GM12878 (cell line): ENCODE results near the gene NOS1AP. TPM values are rescaled to one million over a fixed set of nuclear protein-coding genes. Genes with fewer than 3 reads are reported as not detected.

Experiments
- ATAC-seq: fragments of 200-7000 bp; cut with Tn5 transposase; 3 replicates; pipeline ENCODE4 v1.9.1; 2020; ENCODE audit warnings: mild to moderate bottlenecking, moderate library complexity
- BruUV-seq: library from RNA; stranded (reverse); fragments of 400-500 nt; replicated peaks from 2 replicates; lab custom pipeline; 2021; lab: Mats Ljungman, UMichigan
- CTCF ChIA-PET: fragments of 300-600 bp; sonication (Branson Sonifier 250); formaldehyde crosslinking; extraction: SDS; loops from one replicate; lab custom pipeline; 2021; ENCODE audit warnings: inconsistent platforms; lab: Yijun Ruan, JAX
- POLR2A ChIA-PET: fragments of 350-600 bp; formaldehyde crosslinking; extraction: SDS; loops from one replicate; lab custom pipeline; 2021; ENCODE audit warnings: inconsistent platforms; lab: Charles Lee
- RAD21 ChIA-PET: fragments of 300-600 bp; sonication (Branson Sonifier 250); formaldehyde crosslinking; loops from one replicate; lab custom pipeline; 2023; ENCODE audit warnings: antibody characterized with exemption; ENCODE audit not compliant: unreplicated experiment; lab: Charles Lee
- SMC1A ChIA-PET: fragments of 300-600 bp; sonication (Branson Sonifier 250); formaldehyde crosslinking; loops from one replicate; lab custom pipeline; 2023; ENCODE audit not compliant: unreplicated experiment, uncharacterized antibody; lab: Charles Lee
- DNase-seq: peaks from one replicate; pipeline ENCODE4 v3.0.0-alpha.2; 2011; ENCODE audit warnings: low read depth, low spot score
- FAIRE-seq: peaks from 3 replicates; lab custom pipeline; 2011; peaks lifted over from hg19 to GRCh38; lab: Jason Lieb, UNC
- H2AFZ ChIP-seq: 2 replicates; pipeline ENCODE4 v1.6.0; 2011; ENCODE audit warnings: low read depth, low read length, control low read depth; ENCODE audit not compliant: control insufficient read depth
- H3K27ac ChIP-seq: 2 replicates; pipeline ENCODE4 v1.5.1; 2011; ENCODE audit warnings: control low read depth; ENCODE audit not compliant: control insufficient read depth, insufficient read depth
- H3K27me3 ChIP-seq, 2 experiments: replicated peaks in 1 of 2; 2 replicates each; pipeline versions ENCODE4 v1.6.0 to v1.6.1; 2011; ENCODE audit warnings: low read length in 1 of 2; ENCODE audit not compliant: control insufficient read depth in 2 of 2, insufficient read depth in 2 of 2
- H3K36me3 ChIP-seq, 2 experiments: 2 replicates each; pipeline ENCODE4 v1.5.1; 2011; ENCODE audit warnings: low read length in 1 of 2; ENCODE audit not compliant: control insufficient read depth in 2 of 2, insufficient read depth in 2 of 2
- H3K4me1 ChIP-seq: 2 replicates; pipeline ENCODE4 v1.6.1; 2011; ENCODE audit warnings: mild to moderate bottlenecking, low read length, moderate library complexity, mixed read lengths; ENCODE audit not compliant: control insufficient read depth, insufficient read depth
- H3K4me2 ChIP-seq: 2 replicates; pipeline ENCODE4 v1.6.0; 2011; ENCODE audit warnings: control low read depth; ENCODE audit not compliant: control insufficient read depth, insufficient read depth
- H3K4me3 ChIP-seq: fragments of 200-600 bp; sonication (generic); 2 replicates; pipeline ENCODE4 v1.5.1; 2016
- H3K79me2 ChIP-seq: 2 replicates; pipeline ENCODE4 v1.6.0; 2011; ENCODE audit warnings: low read length; ENCODE audit not compliant: control insufficient read depth, insufficient read depth
- H3K9ac ChIP-seq: 2 replicates; pipeline ENCODE4 v1.8.0; 2011; ENCODE audit warnings: low read length, control low read depth, mixed read lengths; ENCODE audit not compliant: control insufficient read depth, insufficient read depth
- H3K9me3 ChIP-seq: replicated peaks from 3 replicates; pipeline ENCODE4 v1.5.1; 2011; ENCODE audit warnings: mild to moderate bottlenecking, low read length; ENCODE audit not compliant: control insufficient read depth, insufficient read depth
- H4K20me1 ChIP-seq: 2 replicates; pipeline ENCODE4 v1.6.0; 2011; ENCODE audit not compliant: control insufficient read depth, insufficient read depth
- CHD4 ChIP-seq: fragments of 200-600 bp; sonication (generic); IDR thresholded peaks from 2 replicates; pipeline ENCODE4 v1.6.1; 2016; ENCODE audit warnings: mild to moderate bottlenecking
- IRF4 ChIP-seq: IDR thresholded peaks from 2 replicates; pipeline ENCODE4 v1.6.1; 2011; ENCODE audit warnings: low read depth, low read length
- NFYA ChIP-seq: IDR thresholded peaks from 2 replicates; pipeline ENCODE4 v1.6.1; 2011; ENCODE audit warnings: low read depth, mild to moderate bottlenecking, low read length, improper control_type of control experiment, borderline replicate concordance
- POLR2AphosphoS5 ChIP-seq: IDR thresholded peaks from 2 replicates; pipeline ENCODE4 v1.6.1; 2011; ENCODE audit warnings: mild to moderate bottlenecking, low read length, inconsistent platforms
- RAD51 ChIP-seq: fragments of 450-650 bp; IDR thresholded peaks from 2 replicates; pipeline ENCODE4 v1.6.1; 2016; ENCODE audit warnings: moderate library complexity, mild to moderate bottlenecking, inconsistent platforms
- SIX5 ChIP-seq: IDR thresholded peaks from 2 replicates; pipeline ENCODE4 v1.6.1; 2011; ENCODE audit warnings: mild to moderate bottlenecking, low read depth, low read length, moderate library complexity; ENCODE audit not compliant: severe bottlenecking
- TCF12 ChIP-seq: IDR thresholded peaks from 2 replicates; pipeline ENCODE4 v1.6.1; 2011; ENCODE audit warnings: low read depth, mild to moderate bottlenecking, low read length
- YBX1 ChIP-seq: fragments of 450-650 bp; IDR thresholded peaks from 2 replicates; pipeline ENCODE4 v1.6.1; 2016; ENCODE audit warnings: antibody characterized with exemption
- WGBS: methylation state at CpG from one replicate; pipeline ENCODE4 v1.1.6; 2016; ENCODE audit warnings: low lambda C conversion rate; ENCODE audit not compliant: insufficient replicate concordance, insufficient coverage; ENCODE audit errors: missing lambda C conversion rate; 5-methylcytosine and 5-hydroxymethylcytosine counted together
- in situ Hi-C: fragments of 300-500 bp; cut with MboI; formaldehyde crosslinking; loops from 9 replicates; pipeline ENCODE4 v1.14.3; 2018; ENCODE audit warnings: mixed read lengths
- intact Hi-C: fragments of 100-400 bp; cut with micrococcal nuclease; formaldehyde crosslinking; loops from one replicate; pipeline ENCODE4 v1.14.2; 2022; ENCODE audit not compliant: unreplicated experiment
- polyA plus RNA-seq, 11 experiments: library from polyadenylated mRNA; depleted of rRNA in 4 of 11; unstranded in 6 of 11; stranded (reverse) in 5 of 11; fragments of >200 nt; fragmentation: Nextera tagmentation in 4 of 11; fragmentation: Illumina TruSeq in 1 of 11; extraction: Ambion mirVana in 4 of 11; extraction: Trizol in 1 of 11; gene quantifications; 1 replicate in 1 of 11; 2 replicates in 10 of 11; pipeline versions ENCODE4 v1.2.1 to v1.2.3, GENCODE V29; 2011 to 2016; ENCODE audit warnings: inconsistent platforms in 2 of 11, missing spikeins in 2 of 11, low read depth in 1 of 11
- total RNA-seq, 4 experiments: library from RNA; depleted of rRNA in 3 of 4; stranded (reverse); fragments of >200 nt in 3 of 4; fragmentation: Illumina TruSeq in 1 of 4; extraction: Trizol in 1 of 4; gene quantifications; 2 replicates each; pipeline versions ENCODE4 v1.2.1 to v1.2.3, GENCODE V29; 2013 to 2021
- TF ChIP-seq, protein P1 (sequence below): IDR thresholded peaks from 2 replicates; pipeline ENCODE4 v1.6.1; 2012; ENCODE audit warnings: low read length, inconsistent platforms
- TF ChIP-seq, protein P2 (sequence below): IDR thresholded peaks from 2 replicates; pipeline ENCODE4 v1.6.1; 2012; ENCODE audit warnings: improper control_type of control experiment, low read depth, low read length; ENCODE audit not compliant: insufficient replicate concordance
- TF ChIP-seq, protein P3 (sequence below): IDR thresholded peaks from 2 replicates; pipeline ENCODE4 v1.6.1; 2011; ENCODE audit warnings: borderline replicate concordance, low read depth, mild to moderate bottlenecking, moderate library complexity, mixed read lengths, low read length; ENCODE audit not compliant: insufficient read depth; ENCODE audit errors: extremely low read length
- TF ChIP-seq, protein P4 (sequence below): IDR thresholded peaks from 2 replicates; pipeline ENCODE4 v1.6.1; 2012; ENCODE audit warnings: low read depth, low read length, improper control_type of control experiment

The NOS1AP gene
- total and polyA plus RNA-seq, 10 of the 15 experiments (the other 5 are each of a cell fraction or from before 2014, with no cell fraction given) = 0.03 to 0.15 TPM; not detected in 8

DNA sequence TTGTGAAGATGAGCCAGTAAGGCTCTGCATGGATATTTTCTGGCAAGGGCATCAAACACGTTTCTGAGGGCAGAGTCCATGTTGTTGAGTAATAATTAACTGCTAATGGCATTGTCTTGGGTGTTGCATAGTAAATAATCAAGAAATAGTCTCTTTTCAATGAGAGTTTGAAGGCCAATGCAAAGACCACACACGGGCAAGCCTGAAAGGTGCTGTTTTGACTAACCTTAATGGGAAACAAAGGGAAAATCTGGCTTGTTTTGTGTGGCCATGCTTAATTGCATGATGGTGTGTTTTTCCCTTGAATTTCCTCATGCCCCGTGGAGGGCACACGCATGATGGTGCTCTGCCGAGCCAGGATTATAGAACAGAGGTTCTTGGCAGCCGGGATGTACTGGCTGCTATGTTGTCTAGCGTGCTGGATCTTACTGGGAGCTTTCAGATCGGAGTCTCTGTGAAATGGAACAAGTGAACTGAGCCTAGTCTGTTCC is 127.6 kb downstream of the NOS1AP start:
- Histone ChIP-seq H3K79me2 (no peaks in the 10 kb centered on the region), H3K36me3 (no peaks in the 10 kb centered on the region), H4K20me1 (no peaks in the 10 kb centered on the region), H3K9ac (no peak overlapping the region), H3K4me1 (no peaks in the 10 kb centered on the region), H3K4me2 (no peak overlapping the region), H3K27me3 (no peaks in the 10 kb centered on the region; a peak in 2 of 4 replicates), H2AFZ (no peak overlapping the region), H3K27ac (no peak overlapping the region), H3K4me3 (no peak overlapping the region), H3K9me3 (no peaks in the 10 kb centered on the region)
- CTCF ChIA-PET = no interaction called here
- intact Hi-C loops (no loop called here), in situ Hi-C loops (no loop called here)
- SMC1A ChIA-PET = no interaction called here
- TF ChIP-seq NFYA = no peak
- TF ChIP-seq IRF4 = no peak
- no peak for TF ChIP-seq POLR2AphosphoS5
- TF ChIP-seq, protein P1, sequence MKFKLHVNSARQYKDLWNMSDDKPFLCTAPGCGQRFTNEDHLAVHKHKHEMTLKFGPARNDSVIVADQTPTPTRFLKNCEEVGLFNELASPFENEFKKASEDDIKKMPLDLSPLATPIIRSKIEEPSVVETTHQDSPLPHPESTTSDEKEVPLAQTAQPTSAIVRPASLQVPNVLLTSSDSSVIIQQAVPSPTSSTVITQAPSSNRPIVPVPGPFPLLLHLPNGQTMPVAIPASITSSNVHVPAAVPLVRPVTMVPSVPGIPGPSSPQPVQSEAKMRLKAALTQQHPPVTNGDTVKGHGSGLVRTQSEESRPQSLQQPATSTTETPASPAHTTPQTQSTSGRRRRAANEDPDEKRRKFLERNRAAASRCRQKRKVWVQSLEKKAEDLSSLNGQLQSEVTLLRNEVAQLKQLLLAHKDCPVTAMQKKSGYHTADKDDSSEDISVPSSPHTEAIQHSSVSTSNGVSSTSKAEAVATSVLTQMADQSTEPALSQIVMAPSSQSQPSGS = no peak
- TF ChIP-seq, protein P2, sequence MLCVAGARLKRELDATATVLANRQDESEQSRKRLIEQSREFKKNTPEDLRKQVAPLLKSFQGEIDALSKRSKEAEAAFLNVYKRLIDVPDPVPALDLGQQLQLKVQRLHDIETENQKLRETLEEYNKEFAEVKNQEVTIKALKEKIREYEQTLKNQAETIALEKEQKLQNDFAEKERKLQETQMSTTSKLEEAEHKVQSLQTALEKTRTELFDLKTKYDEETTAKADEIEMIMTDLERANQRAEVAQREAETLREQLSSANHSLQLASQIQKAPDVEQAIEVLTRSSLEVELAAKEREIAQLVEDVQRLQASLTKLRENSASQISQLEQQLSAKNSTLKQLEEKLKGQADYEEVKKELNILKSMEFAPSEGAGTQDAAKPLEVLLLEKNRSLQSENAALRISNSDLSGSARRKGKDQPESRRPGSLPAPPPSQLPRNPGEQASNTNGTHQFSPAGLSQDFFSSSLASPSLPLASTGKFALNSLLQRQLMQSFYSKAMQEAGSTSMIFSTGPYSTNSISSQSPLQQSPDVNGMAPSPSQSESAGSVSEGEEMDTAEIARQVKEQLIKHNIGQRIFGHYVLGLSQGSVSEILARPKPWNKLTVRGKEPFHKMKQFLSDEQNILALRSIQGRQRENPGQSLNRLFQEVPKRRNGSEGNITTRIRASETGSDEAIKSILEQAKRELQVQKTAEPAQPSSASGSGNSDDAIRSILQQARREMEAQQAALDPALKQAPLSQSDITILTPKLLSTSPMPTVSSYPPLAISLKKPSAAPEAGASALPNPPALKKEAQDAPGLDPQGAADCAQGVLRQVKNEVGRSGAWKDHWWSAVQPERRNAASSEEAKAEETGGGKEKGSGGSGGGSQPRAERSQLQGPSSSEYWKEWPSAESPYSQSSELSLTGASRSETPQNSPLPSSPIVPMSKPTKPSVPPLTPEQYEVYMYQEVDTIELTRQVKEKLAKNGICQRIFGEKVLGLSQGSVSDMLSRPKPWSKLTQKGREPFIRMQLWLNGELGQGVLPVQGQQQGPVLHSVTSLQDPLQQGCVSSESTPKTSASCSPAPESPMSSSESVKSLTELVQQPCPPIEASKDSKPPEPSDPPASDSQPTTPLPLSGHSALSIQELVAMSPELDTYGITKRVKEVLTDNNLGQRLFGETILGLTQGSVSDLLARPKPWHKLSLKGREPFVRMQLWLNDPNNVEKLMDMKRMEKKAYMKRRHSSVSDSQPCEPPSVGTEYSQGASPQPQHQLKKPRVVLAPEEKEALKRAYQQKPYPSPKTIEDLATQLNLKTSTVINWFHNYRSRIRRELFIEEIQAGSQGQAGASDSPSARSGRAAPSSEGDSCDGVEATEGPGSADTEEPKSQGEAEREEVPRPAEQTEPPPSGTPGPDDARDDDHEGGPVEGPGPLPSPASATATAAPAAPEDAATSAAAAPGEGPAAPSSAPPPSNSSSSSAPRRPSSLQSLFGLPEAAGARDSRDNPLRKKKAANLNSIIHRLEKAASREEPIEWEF = no peak
- TF ChIP-seq, protein P3, sequence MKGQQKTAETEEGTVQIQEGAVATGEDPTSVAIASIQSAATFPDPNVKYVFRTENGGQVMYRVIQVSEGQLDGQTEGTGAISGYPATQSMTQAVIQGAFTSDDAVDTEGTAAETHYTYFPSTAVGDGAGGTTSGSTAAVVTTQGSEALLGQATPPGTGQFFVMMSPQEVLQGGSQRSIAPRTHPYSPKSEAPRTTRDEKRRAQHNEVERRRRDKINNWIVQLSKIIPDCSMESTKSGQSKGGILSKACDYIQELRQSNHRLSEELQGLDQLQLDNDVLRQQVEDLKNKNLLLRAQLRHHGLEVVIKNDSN = no peak
- no peak for TF ChIP-seq TCF12
- no peak for TF ChIP-seq RAD51
- no peak for TF ChIP-seq SIX5
- TF ChIP-seq CHD4 = no peak
- TF ChIP-seq YBX1 = no peak
- TF ChIP-seq, protein P4, sequence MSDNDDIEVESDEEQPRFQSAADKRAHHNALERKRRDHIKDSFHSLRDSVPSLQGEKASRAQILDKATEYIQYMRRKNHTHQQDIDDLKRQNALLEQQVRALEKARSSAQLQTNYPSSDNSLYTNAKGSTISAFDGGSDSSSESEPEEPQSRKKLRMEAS = no peak
- BruUV-seq = no TSS peak
- RAD21 ChIA-PET = no interaction called here
- DNase-seq (no peak), ATAC-seq (no peak), FAIRE-seq (no peak)
- POLR2A ChIA-PET = no interaction called here
- 3% methylated on average over 8 of the region's 8 CpGs for WGBS
